RWPE1 (cell line): ENCODE data around the gene MRAS.
A peak's percentile ranks its signal among the peaks of the same experiment; 100 is the strongest.

Experiments used
- CTCF ChIA-PET: fragments of 350-600 bp; sonication (Branson Sonifier 250); formaldehyde crosslinking; extraction: SDS; loops from one replicate; lab custom pipeline; 2021; lab: Yijun Ruan, JAX
- POLR2A ChIA-PET: fragments of 400-600 bp; formaldehyde crosslinking; extraction: SDS; loops from one replicate; lab custom pipeline; 2020; ENCODE audit warnings: antibody characterized with exemption; ENCODE audit not compliant: low non-redundant PET; lab: Yijun Ruan, JAX
- DNase-seq: peaks from one replicate; pipeline ENCODE4 v3.0.0; 2012; ENCODE audit warnings: low spot score
- H3K27ac ChIP-seq: fragments of 450-650 bp; 2 replicates; pipeline ENCODE4 v1.5.1; 2017
- TF ChIP-seq, protein P1 (sequence below): fragments of 450-650 bp; conservative IDR thresholded peaks from 2 replicates; pipeline ENCODE4 v1.5.1; 2017; ENCODE audit warnings: low read depth, mild to moderate bottlenecking

The MRAS gene

DNA sequence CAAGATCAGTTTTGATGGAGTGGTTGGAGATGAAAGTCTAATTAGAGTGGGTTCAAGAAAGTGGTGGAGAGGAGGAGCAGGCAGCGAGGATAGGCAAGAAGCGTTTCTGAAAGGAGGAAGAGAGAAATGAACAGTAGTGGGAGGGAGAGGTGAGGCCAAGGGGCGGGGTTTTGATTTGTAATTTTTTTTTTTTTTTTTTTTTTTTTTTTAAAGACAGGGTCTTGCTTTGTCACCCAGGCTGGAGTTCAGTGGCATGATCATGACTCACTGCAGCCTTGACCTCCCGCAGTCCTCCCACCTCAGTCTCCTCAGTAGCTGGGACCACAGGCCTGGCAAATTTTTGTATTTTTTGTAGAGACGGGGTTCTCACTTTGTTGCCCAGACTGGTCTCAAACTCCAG lies 36.6 kb downstream of the MRAS start:
- ChIA-PET CTCF (interaction anchor here (0.6 to 1.3 kb wide), 3 partner anchors 33 to 551 kb away, joined by 3 read pairs; no protein-coding TSS in a partner anchor), POLR2A (no interaction called here)
- TF ChIP-seq, protein P1, sequence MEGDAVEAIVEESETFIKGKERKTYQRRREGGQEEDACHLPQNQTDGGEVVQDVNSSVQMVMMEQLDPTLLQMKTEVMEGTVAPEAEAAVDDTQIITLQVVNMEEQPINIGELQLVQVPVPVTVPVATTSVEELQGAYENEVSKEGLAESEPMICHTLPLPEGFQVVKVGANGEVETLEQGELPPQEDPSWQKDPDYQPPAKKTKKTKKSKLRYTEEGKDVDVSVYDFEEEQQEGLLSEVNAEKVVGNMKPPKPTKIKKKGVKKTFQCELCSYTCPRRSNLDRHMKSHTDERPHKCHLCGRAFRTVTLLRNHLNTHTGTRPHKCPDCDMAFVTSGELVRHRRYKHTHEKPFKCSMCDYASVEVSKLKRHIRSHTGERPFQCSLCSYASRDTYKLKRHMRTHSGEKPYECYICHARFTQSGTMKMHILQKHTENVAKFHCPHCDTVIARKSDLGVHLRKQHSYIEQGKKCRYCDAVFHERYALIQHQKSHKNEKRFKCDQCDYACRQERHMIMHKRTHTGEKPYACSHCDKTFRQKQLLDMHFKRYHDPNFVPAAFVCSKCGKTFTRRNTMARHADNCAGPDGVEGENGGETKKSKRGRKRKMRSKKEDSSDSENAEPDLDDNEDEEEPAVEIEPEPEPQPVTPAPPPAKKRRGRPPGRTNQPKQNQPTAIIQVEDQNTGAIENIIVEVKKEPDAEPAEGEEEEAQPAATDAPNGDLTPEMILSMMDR, result no peak
- H3K27ac ChIP-seq, result no peak overlapping the region
- no peak for DNase-seq

GRCh38 chr3:138389144-138389601 lies 40.8 kb downstream of the MRAS start:
- H3K27ac ChIP-seq, result no peak overlapping the region; the same call in 1 of the 2 replicates
- no peak for DNase-seq
- TF ChIP-seq, protein P1, result no peak
- POLR2A ChIA-PET, result no interaction called here
- CTCF ChIA-PET, result no interaction called here

GRCh38 chr3:138389841-138390581 lies 41.6 kb downstream of the MRAS start:
- TF ChIP-seq, protein P1, result no peak
- ChIA-PET CTCF (interaction anchor here (0.6 to 0.9 kb wide), 2 partner anchors 18 to 1044 kb away, joined by 3 read pairs; no protein-coding TSS in a partner anchor), POLR2A (no interaction called here)
- peak overlapping the region; percentile 72 for H3K27ac ChIP-seq
- DNase-seq, result peak; percentile 91

- peak overlapping the region; percentile 72 for H3K27ac ChIP-seq
- TF ChIP-seq, protein P1, result no peak
- no peak for DNase-seq
- POLR2A ChIA-PET, result no interaction called here
- CTCF ChIA-PET, result interaction anchor here (0.6 to 0.9 kb wide), 2 partner anchors 19 to 1044 kb away, joined by 3 read pairs; no protein-coding TSS in a partner anchor
Measured at GRCh38 chr3:138390582-138390932, 42.2 kb downstream of the MRAS start.

GRCh38 chr3:138394156-138394555 lies 45.8 kb downstream of the MRAS start:
- H3K27ac ChIP-seq, result no peak overlapping the region
- CTCF ChIA-PET, result no interaction called here
- no peak for DNase-seq
- POLR2A ChIA-PET, result no interaction called here
- TF ChIP-seq, protein P1, result no peak

DNA sequence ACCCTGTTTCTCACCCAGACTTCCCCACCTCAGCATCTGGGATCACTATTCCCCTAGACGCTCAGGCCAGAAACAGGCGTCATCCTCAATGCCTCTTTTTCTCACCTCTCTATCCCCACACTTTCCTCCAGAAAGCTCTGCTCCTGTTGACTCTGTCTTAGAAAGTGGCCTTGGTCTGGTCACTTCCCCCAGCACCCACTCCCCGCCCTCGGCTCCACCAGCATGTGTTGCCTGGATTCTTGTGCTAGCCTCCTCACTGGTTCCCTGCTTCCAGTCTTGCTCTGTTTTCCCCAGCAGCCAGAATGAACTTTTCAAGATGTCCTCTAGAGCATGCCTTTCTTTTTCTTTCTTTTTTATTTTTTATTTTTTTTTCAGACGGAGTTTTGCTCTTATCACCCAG lies 46.3 kb downstream of the MRAS start:
- POLR2A ChIA-PET, result no interaction called here
- TF ChIP-seq, protein P1, result no peak
- CTCF ChIA-PET, result no interaction called here
- no peak for DNase-seq
- no peak overlapping the region for H3K27ac ChIP-seq
